ENCODE measurements around the gene KIAA0232.

DNA sequence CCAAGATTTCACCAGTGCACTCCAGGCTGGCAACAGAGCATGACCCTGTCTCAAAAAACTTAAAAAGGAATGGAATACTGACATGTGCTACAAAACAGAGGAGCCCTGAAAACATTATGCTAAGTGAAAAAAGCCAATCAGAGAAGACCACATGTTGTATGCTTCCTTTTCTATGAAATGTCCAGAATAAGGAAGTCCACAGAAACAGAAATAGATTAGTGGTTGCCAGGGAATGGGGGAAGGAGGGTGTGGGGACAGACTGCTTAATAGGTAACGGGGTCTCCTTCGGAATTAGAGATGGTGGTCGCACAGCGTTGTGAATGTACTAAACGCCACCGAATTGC, 30.1 kb upstream of the KIAA0232 start:
- TF ChIP-seq, protein P1, sequence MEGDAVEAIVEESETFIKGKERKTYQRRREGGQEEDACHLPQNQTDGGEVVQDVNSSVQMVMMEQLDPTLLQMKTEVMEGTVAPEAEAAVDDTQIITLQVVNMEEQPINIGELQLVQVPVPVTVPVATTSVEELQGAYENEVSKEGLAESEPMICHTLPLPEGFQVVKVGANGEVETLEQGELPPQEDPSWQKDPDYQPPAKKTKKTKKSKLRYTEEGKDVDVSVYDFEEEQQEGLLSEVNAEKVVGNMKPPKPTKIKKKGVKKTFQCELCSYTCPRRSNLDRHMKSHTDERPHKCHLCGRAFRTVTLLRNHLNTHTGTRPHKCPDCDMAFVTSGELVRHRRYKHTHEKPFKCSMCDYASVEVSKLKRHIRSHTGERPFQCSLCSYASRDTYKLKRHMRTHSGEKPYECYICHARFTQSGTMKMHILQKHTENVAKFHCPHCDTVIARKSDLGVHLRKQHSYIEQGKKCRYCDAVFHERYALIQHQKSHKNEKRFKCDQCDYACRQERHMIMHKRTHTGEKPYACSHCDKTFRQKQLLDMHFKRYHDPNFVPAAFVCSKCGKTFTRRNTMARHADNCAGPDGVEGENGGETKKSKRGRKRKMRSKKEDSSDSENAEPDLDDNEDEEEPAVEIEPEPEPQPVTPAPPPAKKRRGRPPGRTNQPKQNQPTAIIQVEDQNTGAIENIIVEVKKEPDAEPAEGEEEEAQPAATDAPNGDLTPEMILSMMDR (IDR thresholded peaks at IDR 0.05; ENCODE audit: poor library complexity, severe bottlenecking) = no peak
- TF ChIP-seq, protein P2, sequence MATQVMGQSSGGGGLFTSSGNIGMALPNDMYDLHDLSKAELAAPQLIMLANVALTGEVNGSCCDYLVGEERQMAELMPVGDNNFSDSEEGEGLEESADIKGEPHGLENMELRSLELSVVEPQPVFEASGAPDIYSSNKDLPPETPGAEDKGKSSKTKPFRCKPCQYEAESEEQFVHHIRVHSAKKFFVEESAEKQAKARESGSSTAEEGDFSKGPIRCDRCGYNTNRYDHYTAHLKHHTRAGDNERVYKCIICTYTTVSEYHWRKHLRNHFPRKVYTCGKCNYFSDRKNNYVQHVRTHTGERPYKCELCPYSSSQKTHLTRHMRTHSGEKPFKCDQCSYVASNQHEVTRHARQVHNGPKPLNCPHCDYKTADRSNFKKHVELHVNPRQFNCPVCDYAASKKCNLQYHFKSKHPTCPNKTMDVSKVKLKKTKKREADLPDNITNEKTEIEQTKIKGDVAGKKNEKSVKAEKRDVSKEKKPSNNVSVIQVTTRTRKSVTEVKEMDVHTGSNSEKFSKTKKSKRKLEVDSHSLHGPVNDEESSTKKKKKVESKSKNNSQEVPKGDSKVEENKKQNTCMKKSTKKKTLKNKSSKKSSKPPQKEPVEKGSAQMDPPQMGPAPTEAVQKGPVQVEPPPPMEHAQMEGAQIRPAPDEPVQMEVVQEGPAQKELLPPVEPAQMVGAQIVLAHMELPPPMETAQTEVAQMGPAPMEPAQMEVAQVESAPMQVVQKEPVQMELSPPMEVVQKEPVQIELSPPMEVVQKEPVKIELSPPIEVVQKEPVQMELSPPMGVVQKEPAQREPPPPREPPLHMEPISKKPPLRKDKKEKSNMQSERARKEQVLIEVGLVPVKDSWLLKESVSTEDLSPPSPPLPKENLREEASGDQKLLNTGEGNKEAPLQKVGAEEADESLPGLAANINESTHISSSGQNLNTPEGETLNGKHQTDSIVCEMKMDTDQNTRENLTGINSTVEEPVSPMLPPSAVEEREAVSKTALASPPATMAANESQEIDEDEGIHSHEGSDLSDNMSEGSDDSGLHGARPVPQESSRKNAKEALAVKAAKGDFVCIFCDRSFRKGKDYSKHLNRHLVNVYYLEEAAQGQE (IDR thresholded peaks at IDR 0.05; ENCODE audit: borderline replicate concordance) = no peak
- TF ChIP-seq EZH2 (IDR thresholded peaks at IDR 0.05; ENCODE audit: borderline replicate concordance, insufficient read depth, low read length, poor library complexity, severe bottlenecking) = no peak
- TF ChIP-seq RAD21 (conservative IDR thresholded peaks at IDR 0.05) = no peak
- TF ChIP-seq POLR2AphosphoS5 (IDR thresholded peaks at IDR 0.05) = no peak

Measured in neural cell (in vitro differentiated cells).